SU-DHL-6 (cell line): ENCODE measurements around the gene PDGFB.

ENCODE experiments used
- H2AFZ ChIP-seq: fragments of 200-600 bp; sonication (generic); 2 replicates; pipeline ENCODE4 v1.6.1; 2014; ENCODE audit warnings: low read depth, mild to moderate bottlenecking, moderate library complexity, mixed read lengths, antibody characterized with exemption, low read length; ENCODE audit not compliant: severe bottlenecking
- H3F3A ChIP-seq: fragments of 200-600 bp; shearing (Covaris generic); 2 replicates; pipeline ENCODE4 v1.6.0; 2016; ENCODE audit warnings: antibody characterized with exemption, mild to moderate bottlenecking; ENCODE audit not compliant: insufficient read depth
- H3K27ac ChIP-seq: fragments of 200-600 bp; sonication (generic); 2 replicates; pipeline ENCODE4 v1.5.1; 2016; ENCODE audit warnings: low read depth, mild to moderate bottlenecking, low read length, moderate library complexity, mixed read lengths
- H3K27me3 ChIP-seq: fragments of 200-600 bp; sonication (generic), shearing (Covaris generic); 2 replicates; pipeline ENCODE4 v1.6.0; 2014; ENCODE audit warnings: mild to moderate bottlenecking, low read length
- H3K36me3 ChIP-seq: fragments of 200-600 bp; sonication (generic); 2 replicates; pipeline ENCODE4 v1.6.1; 2014; ENCODE audit warnings: mild to moderate bottlenecking, low read length, mixed read lengths
- H3K4me2 ChIP-seq: fragments of 300-600, 200-600 bp; shearing (Covaris generic), sonication (generic); 2 replicates; pipeline ENCODE4 v1.6.0; 2014; ENCODE audit warnings: low read length, low read depth, mild to moderate bottlenecking; ENCODE audit not compliant: poor library complexity, severe bottlenecking
- H3K4me3 ChIP-seq: fragments of 200-600 bp; sonication (generic); 2 replicates; pipeline ENCODE4 v1.5.1; 2014; ENCODE audit warnings: antibody characterized with exemption, low read length, mild to moderate bottlenecking, mixed read lengths; ENCODE audit not compliant: insufficient read depth, poor library complexity, severe bottlenecking
- H3K79me2 ChIP-seq: fragments of 200-600 bp; sonication (generic); 2 replicates; pipeline ENCODE4 v1.6.1; 2014; ENCODE audit warnings: mild to moderate bottlenecking, low read length, moderate library complexity; ENCODE audit not compliant: insufficient read depth
- H3K9ac ChIP-seq: fragments of 200-600 bp; sonication (generic); 2 replicates; pipeline ENCODE4 v1.7.0; 2014; ENCODE audit warnings: mild to moderate bottlenecking, low read length
- H3K9me2 ChIP-seq: fragments of 200-600 bp; sonication (generic); replicated peaks from 2 replicates; pipeline ENCODE4 v1.6.1; 2014; ENCODE audit warnings: low read length; ENCODE audit not compliant: insufficient read depth
- H3K9me3 ChIP-seq: fragments of 200-600 bp; sonication (generic); 2 replicates; pipeline ENCODE4 v1.6.1; 2014; ENCODE audit warnings: low read length, mixed read lengths; ENCODE audit not compliant: insufficient read depth
- H4K20me1 ChIP-seq: fragments of 200-600 bp; sonication (generic); 2 replicates; pipeline ENCODE4 v1.6.1; 2014; ENCODE audit warnings: low read depth, mild to moderate bottlenecking, antibody characterized with exemption, low read length, moderate library complexity, mixed read lengths
- EZH2phosphoT487 ChIP-seq: fragments of 200-600 bp; sonication (generic), shearing (Covaris generic); conservative IDR thresholded peaks from 2 replicates; pipeline ENCODE4 v1.6.1; 2018; ENCODE audit warnings: mild to moderate bottlenecking, antibody characterized with exemption, low read length, moderate library complexity, mixed read lengths
- TF ChIP-seq, protein P1 (sequence below): fragments of 200-600 bp; sonication (generic); IDR thresholded peaks from one replicate; pipeline ENCODE4 v1.5.1; 2017; ENCODE audit warnings: antibody characterized with exemption, mild to moderate bottlenecking, low read length, moderate library complexity; ENCODE audit not compliant: insufficient read depth, poor library complexity, severe bottlenecking

Gene PDGFB

DNA sequence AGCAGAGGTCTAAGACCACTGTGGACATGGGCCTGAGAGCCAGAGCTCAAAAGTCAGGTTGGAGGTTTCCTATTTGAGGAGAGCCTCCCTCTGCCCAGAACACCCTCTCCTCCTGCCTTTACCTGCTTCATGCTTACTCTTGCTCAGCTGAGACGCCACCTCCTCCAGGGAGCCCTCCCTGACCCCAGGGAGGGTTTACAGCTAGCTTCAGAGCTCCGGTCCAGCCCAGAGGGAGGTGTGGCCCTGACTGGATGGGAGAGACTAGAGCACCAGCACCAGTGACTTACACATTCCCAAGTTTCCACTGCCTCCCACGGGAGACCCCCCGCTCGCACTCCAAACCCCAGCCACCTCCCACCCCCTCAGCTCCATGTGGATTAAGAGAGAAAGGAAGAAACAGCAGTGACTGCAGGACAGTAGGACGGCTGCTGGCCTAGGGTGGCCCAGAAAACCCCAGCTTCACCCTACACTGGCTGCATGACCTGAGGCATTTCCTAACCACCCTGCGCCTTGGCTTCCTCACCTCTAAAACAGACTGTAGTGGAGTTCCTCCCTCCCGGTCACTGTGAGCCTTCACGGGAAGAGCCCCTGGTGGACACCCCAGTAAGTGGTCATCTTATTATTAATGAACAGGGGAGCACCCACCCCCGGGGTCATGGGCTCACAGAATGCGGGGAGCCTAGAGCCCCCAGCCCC, 24.5 kb upstream of the PDGFB start:
- no peak overlapping the region for H3K27ac ChIP-seq
- H3K9me3 ChIP-seq = no peaks in the 10 kb centered on the region
- H3K4me2 ChIP-seq = no peak overlapping the region
- H3K9ac ChIP-seq = no peak overlapping the region
- H4K20me1 ChIP-seq = no peaks in the 10 kb centered on the region
- H3K27me3 ChIP-seq = no peaks in the 10 kb centered on the region
- no peak overlapping the region for H2AFZ ChIP-seq
- no peaks in the 10 kb centered on the region for H3K79me2 ChIP-seq
- TF ChIP-seq EZH2phosphoT487 = no peak
- TF ChIP-seq, protein P1, sequence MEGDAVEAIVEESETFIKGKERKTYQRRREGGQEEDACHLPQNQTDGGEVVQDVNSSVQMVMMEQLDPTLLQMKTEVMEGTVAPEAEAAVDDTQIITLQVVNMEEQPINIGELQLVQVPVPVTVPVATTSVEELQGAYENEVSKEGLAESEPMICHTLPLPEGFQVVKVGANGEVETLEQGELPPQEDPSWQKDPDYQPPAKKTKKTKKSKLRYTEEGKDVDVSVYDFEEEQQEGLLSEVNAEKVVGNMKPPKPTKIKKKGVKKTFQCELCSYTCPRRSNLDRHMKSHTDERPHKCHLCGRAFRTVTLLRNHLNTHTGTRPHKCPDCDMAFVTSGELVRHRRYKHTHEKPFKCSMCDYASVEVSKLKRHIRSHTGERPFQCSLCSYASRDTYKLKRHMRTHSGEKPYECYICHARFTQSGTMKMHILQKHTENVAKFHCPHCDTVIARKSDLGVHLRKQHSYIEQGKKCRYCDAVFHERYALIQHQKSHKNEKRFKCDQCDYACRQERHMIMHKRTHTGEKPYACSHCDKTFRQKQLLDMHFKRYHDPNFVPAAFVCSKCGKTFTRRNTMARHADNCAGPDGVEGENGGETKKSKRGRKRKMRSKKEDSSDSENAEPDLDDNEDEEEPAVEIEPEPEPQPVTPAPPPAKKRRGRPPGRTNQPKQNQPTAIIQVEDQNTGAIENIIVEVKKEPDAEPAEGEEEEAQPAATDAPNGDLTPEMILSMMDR = no peak
- H3K36me3 ChIP-seq = no peaks in the 10 kb centered on the region
- H3K9me2 ChIP-seq = no peaks in the 10 kb centered on the region
- no peaks in the 10 kb centered on the region for H3F3A ChIP-seq
- H3K4me3 ChIP-seq = no peak overlapping the region

DNA sequence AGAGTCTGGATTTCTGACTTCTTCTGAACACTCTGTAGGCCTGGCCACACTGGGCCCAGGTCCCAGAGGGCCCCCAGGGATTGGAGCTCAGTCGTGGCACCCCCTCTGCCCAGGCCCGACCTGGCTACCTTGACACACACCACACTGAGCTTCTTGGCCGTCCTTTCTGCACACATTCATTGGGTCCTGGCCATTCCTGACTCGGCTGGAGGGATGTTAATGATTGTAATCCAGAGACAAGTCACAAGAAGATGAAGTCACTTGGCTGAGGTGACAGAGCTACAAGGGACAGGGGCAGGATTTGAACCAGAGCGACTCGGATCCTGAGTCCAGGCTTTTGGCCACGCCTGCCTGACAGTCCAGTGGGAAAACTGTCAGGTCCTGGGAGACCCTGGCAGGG, 23.9 kb upstream of the PDGFB start:
- Histone ChIP-seq H3K27ac (no peak overlapping the region), H3K9ac (no peak overlapping the region), H2AFZ (no peak overlapping the region), H3K9me3 (no peaks in the 10 kb centered on the region), H3F3A (no peaks in the 10 kb centered on the region), H3K9me2 (no peaks in the 10 kb centered on the region), H3K79me2 (no peaks in the 10 kb centered on the region), H3K4me3 (no peak overlapping the region), H3K27me3 (no peaks in the 10 kb centered on the region), H3K36me3 (no peaks in the 10 kb centered on the region), H4K20me1 (no peaks in the 10 kb centered on the region), H3K4me2 (no peak overlapping the region)
- no peak for TF ChIP-seq EZH2phosphoT487
- TF ChIP-seq, protein P1 = no peak

- Histone ChIP-seq H3K9me2 (no peaks in the 10 kb centered on the region), H3K4me3 (no peak overlapping the region), H3K27ac (no peak overlapping the region), H3F3A (no peaks in the 10 kb centered on the region), H3K36me3 (no peaks in the 10 kb centered on the region), H2AFZ (no peak overlapping the region), H3K4me2 (no peak overlapping the region), H3K27me3 (no peaks in the 10 kb centered on the region), H3K9ac (no peak overlapping the region), H3K9me3 (no peaks in the 10 kb centered on the region), H3K79me2 (no peaks in the 10 kb centered on the region), H4K20me1 (no peaks in the 10 kb centered on the region)
- TF ChIP-seq, protein P1 = no peak
- TF ChIP-seq EZH2phosphoT487 = no peak
These were observed 23.2 kb upstream of the PDGFB start for GRCh38 chr22:39267974-39268373.
